D721Med (cell line): ENCODE measurements around the gene ACTG1.

Experiments
- DNase-seq: peaks from one replicate; pipeline ENCODE4 v3.0.0; 2011; ENCODE audit warnings: low spot score; ENCODE audit not compliant: insufficient read length
- FAIRE-seq: peaks from 2 replicates; lab custom pipeline; 2011; peaks lifted over from hg19 to GRCh38; lab: Jason Lieb, UNC
- TF ChIP-seq, protein P1 (sequence below): IDR thresholded peaks from 2 replicates; pipeline ENCODE4 v1.5.1; 2012; ENCODE audit warnings: mild to moderate bottlenecking, control low read depth; ENCODE audit not compliant: insufficient read depth; ENCODE audit errors: missing control alignments

Gene ACTG1

DNA sequence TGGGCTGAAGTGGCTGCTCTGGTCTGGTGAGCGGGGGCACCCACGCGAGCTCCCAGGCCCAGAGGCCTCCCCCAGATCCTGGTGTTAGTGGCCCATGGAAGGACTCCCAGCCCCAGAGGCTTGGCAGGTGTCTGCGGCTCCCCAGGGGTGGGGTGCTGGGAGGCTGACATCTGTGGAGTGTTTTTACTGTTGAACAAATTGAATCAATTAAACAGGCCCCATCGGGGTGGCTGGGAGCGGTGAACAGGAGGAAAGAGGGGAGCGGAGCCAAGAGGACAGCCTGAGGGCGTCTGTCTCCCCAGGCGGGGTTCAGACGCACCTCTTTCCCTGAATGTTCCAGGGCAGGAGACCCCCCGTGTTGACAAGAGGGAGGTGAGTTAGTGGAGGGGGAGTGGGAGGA is 29.9 kb downstream of the ACTG1 start:
- TF ChIP-seq, protein P1, sequence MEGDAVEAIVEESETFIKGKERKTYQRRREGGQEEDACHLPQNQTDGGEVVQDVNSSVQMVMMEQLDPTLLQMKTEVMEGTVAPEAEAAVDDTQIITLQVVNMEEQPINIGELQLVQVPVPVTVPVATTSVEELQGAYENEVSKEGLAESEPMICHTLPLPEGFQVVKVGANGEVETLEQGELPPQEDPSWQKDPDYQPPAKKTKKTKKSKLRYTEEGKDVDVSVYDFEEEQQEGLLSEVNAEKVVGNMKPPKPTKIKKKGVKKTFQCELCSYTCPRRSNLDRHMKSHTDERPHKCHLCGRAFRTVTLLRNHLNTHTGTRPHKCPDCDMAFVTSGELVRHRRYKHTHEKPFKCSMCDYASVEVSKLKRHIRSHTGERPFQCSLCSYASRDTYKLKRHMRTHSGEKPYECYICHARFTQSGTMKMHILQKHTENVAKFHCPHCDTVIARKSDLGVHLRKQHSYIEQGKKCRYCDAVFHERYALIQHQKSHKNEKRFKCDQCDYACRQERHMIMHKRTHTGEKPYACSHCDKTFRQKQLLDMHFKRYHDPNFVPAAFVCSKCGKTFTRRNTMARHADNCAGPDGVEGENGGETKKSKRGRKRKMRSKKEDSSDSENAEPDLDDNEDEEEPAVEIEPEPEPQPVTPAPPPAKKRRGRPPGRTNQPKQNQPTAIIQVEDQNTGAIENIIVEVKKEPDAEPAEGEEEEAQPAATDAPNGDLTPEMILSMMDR: no peak
- DNase-seq (no peak), FAIRE-seq (no peak)

DNA sequence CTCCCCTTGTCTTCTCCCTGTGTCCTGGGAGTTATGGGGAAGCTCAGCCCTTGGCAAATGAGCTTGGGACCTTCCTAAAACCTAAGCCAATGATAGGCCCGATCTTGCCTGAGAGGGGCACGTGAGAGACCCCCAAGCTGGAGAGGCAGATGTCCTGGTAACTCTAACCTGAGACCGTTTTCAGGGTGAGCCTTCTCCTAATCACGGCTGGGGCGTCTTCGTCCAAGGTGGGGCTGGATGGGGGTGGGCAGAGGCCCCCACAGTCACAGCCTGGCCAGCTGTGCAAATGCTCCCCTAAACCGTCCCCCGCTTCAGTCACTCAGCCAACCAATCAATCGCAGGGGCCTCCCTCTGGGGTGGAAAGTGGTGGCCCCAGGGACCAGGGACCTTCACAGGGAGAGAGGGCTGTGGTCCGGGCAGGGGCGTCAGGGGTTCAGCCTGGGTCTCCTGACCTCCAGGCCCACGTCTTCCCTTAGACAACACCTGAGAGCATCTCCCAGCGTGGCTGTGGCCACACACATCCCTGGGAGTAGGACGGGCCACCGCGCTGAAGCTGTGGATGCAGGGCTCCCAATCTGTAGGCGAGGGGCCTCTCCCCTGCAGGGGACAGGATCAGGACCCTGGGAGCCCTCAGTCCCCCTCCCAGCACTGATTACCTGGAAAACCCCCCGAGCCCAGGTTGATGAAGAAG is 30.6 kb downstream of the ACTG1 start:
- no peak for FAIRE-seq
- no peak for DNase-seq
- TF ChIP-seq, protein P1: no peak

DNA sequence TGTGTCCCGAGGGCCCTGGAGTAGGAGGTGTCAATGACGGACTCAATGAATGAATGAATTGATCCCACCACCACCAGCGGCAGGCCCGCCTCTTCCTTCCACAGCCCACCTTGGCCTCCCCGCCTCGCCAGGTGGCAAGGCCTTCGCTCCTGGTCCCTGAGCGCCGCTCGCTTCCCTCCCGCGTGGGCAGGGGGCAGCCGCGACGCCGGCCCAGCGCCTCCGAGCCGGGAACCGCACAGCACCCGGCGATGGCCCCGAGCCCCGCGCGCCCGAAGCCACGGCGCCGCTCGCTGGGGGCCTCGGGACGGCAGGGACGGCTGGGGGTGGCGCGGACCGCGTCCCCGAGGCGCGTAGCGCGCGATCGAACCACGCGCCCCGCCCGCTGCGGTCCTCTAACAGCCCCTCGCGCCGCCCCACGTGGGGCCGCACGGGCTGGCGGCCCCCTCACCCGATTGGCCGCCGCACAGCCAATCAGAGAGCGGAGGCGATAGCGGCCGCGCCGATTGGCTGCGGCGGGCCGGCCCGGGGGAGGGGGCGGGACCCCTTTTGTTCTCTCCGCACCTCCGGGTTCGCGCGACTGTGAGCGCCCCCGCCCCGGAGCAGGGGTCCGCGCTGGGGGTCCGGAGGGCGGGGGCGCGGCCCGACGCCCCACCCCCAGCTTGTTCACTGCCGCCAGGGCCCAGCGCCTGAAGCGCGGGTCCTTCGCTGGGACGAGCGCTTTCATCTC is 31.4 kb downstream of the ACTG1 start:
- TF ChIP-seq, protein P1: no peak
- DNase-seq: no peak
- no peak for FAIRE-seq

DNA sequence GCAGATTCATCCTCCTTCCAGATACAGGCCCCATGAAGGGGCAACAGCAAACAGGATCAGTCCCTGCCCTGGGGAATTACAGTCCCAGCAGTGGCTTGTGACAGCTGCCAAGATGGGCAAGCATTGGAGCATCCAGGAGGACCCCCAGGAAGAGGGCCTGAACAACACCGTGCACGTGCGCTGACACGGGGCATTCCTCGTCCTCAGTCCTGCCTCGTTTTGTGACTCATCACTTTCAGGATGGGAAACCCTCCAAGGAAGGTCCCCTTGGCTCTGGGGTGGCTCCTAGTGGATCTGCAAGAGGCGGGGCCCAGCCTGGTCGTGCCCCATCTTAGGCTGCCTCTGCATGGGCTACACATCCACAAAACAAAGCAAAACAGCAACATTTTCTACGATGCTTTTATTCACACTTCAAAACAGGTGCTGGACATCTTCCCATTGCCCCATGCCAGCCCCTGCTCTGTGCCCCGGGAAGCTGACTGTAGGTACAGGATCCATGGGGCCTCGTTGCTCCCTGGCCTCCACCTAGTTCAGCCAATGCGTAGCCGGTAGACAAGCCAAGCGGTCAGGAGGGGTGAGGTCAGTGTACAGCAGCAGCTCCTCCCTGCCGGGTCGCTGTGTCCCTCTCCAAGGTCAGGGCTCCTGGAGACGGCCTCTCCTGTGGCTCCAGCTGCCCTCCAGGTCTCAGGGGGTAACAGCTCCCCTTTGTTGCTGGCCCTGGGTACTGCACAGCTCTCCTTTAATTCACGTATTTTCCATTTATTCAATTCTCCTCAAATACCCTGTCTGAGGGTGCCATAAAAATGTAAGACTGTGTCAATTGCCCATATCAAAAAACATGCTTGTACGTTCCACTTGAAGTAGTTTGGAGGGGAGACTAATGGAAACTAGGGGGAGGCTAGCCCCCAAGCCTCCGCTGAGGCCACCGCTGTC is 32.2 kb downstream of the ACTG1 start:
- no peak for FAIRE-seq
- TF ChIP-seq, protein P1: no peak
- no peak for DNase-seq

DNA sequence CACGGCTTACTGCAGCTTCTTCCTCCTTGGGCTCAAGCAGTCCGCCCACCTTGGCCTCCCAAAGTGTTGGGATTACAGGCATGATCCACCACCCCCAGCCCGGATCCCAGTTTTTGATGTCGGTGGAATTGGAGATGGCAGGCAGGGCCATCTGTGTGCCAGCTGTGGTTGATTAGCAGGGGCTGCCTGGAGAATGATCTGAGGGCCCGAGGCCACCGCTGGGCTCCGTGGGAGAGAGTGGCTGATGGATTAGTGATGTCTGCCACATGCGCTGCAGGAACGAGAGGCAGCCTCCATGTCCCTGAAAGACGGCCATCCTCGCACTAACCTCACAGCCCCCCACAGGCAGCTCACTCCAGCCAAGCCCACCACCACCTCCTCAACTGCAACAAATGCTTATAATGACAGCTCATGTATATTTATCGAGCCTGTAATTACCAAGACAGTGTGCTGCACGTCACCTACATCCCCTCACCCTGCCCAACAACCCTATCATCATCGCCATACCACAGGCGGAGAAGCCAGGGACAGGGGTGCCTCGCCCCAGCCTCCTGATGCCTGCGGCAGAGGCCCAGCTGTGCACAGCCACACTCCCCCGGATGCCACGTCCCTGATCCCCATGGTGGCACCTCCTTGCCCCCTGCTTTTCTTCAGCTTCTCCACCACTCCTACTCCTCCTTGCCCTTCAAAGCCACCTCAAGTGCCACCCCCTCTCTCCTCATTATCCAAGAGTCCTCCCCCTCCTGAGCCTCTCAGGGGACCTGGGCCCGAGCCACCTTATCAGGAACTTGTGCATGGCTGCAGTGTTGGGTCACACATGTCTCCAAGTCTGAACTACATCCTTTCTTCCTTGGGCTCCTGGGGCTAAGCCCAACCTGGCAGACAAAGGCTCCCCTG is 33.2 kb downstream of the ACTG1 start:
- no peak for DNase-seq
- TF ChIP-seq, protein P1: no peak
- FAIRE-seq: no peak

DNA sequence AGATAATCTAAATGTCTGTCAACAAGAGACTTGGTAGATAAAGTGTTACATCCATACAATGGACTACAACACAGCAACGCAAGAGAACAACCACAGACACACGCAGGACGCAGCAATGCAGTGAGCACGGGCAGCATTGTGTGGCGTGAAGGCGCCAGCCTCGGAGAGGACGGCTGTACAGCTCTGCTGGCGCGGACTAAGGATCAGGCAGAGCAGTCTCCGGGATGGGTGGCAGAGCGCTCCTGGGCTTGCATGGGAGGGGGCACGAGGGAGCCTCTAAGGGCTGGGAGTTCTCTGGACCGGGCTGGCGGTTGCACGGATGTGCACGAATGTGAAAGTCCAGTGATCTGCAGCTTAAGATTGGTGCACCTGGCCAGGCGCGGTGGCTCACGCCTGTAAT is 34.5 kb downstream of the ACTG1 start:
- no peak for FAIRE-seq

More for the DNA sequence above, 34.5 kb downstream of the ACTG1 start:
- DNase-seq: no peak
- TF ChIP-seq, protein P1: no peak
